GM12892 (cell line): ENCODE results near the gene ZNF180. TPM values are rescaled to one million over a fixed set of nuclear protein-coding genes. Genes with fewer than 3 reads are reported as not detected.
"Not testable (repeated sequence)": the region's sequence is repeated elsewhere in the genome, so short reads cannot be mapped to it uniquely, and the experiment has no call there.

Source experiments
- DNase-seq: peaks from one replicate; pipeline ENCODE4 v3.0.0; 2011; ENCODE audit not compliant: insufficient read length
- FAIRE-seq: peaks from 2 replicates; lab custom pipeline; 2011; peaks lifted over from hg19 to GRCh38; lab: Jason Lieb, UNC
- POLR2A ChIP-seq: IDR thresholded peaks from 2 replicates; pipeline ENCODE4 v1.6.1; 2011; ENCODE audit warnings: low read depth, low read length, control low read depth
- POLR2AphosphoS5 ChIP-seq: IDR thresholded peaks from 2 replicates; pipeline ENCODE4 v1.6.1; 2011; ENCODE audit warnings: low read depth, low read length, control low read depth
- TAF1 ChIP-seq: IDR thresholded peaks from 2 replicates; pipeline ENCODE4 v1.6.1; 2011; ENCODE audit warnings: low read depth, mild to moderate bottlenecking, control low read depth, low read length, borderline replicate concordance
- polyA plus RNA-seq: library from polyadenylated mRNA; unstranded; fragments of >200 nt; gene quantifications from one replicate; pipeline ENCODE4 v1.2.1, GENCODE V29; 2012; ENCODE audit warnings: missing spikeins, inconsistent platforms; ENCODE audit not compliant: missing spikeins

ZNF180 gene
- 5.3 TPM for polyA plus RNA-seq

DNA sequence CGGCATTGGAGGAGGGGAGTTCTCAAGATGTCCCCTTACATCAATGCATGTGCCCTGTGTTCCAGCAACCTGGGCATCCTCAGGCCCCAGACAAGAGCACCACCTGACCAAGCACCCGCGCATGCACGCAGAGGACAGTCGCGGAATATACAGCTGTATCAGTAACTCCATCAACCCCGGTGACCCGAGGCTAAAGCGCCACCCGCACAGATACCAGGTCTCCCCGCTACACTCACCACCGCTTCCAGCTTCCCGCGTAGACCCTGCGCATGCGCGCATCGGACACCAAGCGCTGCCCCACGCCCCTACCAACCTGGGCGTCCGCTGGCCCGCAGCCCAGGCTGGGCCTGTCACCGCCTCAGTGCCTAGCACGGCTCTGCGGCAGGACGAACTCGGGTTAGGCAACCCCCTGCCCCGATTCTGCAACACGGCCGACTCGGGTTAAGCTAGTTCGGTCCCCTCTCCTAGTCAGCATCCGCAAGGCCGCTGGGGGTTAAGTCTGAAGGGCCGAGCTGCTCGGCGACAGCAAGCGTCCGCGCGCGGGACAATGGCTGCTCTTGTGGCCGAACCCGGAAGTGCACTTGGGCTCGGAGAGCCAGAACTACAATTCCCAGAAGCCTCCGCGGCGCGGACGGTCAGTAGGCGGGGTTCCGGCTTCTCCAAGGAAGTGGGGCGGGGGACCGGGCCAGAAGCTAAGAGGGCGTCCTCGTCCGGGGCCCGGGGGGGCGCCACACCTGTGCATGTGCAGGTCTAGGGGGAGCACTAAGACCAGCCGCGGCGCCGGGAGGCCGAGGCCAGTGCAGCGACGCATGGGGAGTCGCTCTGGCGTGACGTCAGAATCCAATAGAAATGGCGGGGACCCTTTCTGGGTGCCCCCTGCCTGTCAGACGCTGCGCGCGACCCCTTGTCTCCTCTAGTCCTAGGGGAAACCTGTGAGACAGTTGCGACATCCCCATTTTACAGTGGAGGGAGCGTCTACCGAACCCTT, at the start of gene ZNF180:
TSS of gene ZNF180 (minus strand) at position 561 of the 988 bp plus-strand sequence. CDS start 3,188 bp downstream, outside the sequence.
- FAIRE-seq (peak; percentile 97), DNase-seq (peak; percentile 94)
- TF ChIP-seq POLR2AphosphoS5, result peak; percentile 83
- peak; percentile 64 for TF ChIP-seq TAF1
- peak; percentile 82 for TF ChIP-seq POLR2A

DNA sequence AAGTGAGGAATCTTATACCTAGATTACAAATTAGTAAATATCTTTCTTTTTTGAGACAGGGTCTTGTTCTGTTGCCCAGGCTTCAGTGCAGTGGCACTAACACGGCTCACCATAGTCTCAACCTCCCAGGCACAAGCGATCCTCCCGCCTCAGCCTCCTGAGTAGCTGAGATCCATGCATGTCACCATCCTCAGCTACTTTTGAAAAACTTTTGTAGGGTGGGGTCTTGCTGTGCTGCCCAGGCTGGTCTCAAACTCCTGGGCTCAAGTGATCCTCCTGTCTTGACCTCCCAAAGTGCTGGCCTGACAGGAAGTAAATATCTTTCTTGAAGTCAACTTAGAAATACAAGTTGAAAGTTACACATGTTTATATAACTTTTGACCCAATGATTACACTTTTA, 49.2 kb upstream of the ZNF180 start:
- FAIRE-seq (no peak), DNase-seq (no peak)
- TF ChIP-seq POLR2A (no peak), TAF1 (no peak), POLR2AphosphoS5 (no peak)

- no peak for TF ChIP-seq POLR2AphosphoS5
- TF ChIP-seq TAF1, result no peak
- no peak for TF ChIP-seq POLR2A
Measured at GRCh38 chr19:44548736-44549135, 48.4 kb upstream of the ZNF180 start.

GRCh38 chr19:44544031-44544430, 43.7 kb upstream of the ZNF180 start:
- TF ChIP-seq POLR2AphosphoS5, result no peak
- no peak for TF ChIP-seq TAF1
- TF ChIP-seq POLR2A, result no peak
- no peak for FAIRE-seq
- no peak for DNase-seq

More at GRCh38 chr19:44548736-44549135, 48.4 kb upstream of the ZNF180 start:
- FAIRE-seq (no peak), DNase-seq (no peak)

DNA sequence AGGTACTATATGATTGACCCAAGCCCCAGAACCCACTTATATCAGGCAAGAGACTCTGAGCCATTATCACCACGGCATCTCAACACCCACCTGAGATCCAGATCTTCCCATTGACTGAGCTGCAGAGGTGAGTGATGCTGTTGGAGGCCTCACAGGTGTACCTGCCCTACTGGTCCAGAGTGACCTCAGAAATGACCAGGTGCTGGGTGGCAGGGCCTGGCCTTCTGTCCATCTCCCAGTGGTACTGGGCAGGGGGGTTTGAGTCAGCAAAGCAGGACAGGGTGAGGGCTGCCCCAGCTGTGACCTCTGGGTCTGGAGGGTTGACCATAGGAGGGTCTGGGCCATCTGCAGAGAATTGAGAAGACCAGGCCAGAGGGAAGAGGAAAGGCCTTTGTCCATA, 42.3 kb upstream of the ZNF180 start:
- TF ChIP-seq POLR2AphosphoS5 (no peak), TAF1 (no peak), POLR2A (no peak)
- DNase-seq, result no peak
- FAIRE-seq, result no peak

DNA sequence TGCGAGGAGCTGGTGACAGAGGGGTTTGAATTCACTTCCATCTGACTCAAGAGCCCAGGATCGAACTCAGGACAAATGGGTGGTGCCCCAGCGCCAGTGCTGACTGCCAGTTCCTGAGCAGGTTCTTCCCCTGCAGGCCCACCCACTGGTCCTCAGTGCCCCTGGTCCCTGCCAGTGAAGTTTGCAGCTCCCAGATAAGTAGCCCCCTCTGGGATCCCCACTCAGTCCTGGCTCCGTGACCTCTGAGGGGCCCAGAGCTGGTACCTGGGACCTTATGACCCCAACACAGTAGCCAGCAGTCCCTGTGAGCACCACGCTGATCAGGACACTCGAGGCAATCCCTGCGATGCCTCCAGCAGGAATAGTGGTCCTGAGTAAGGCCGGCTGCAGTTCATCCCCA, 40.4 kb upstream of the ZNF180 start:
- FAIRE-seq, result no peak
- DNase-seq, result no peak
- TF ChIP-seq POLR2A (no peak), TAF1 (no peak), POLR2AphosphoS5 (no peak)

DNA sequence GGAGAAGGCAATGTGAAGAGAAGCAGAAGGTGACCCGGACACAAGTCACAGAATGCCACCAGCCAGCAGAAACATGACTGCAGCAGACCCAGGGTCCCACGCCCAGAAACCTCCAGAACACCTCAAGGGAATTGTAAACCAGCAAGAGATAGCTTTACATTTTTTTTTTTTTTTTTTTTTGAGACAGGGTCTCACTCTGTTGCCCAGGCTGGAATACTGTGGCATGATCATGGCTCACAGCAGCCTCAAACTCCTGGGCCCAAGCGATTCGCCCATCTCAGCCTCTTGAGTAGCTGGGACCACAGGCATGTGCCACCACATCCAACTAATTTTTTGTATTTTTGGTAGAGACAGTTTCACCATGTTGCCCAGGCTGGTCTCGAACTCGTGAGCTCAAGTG, 39.7 kb upstream of the ZNF180 start:
- TF ChIP-seq POLR2AphosphoS5 (no peak), POLR2A (no peak), TAF1 (no peak)
- no peak for FAIRE-seq
- DNase-seq, result no peak

DNA sequence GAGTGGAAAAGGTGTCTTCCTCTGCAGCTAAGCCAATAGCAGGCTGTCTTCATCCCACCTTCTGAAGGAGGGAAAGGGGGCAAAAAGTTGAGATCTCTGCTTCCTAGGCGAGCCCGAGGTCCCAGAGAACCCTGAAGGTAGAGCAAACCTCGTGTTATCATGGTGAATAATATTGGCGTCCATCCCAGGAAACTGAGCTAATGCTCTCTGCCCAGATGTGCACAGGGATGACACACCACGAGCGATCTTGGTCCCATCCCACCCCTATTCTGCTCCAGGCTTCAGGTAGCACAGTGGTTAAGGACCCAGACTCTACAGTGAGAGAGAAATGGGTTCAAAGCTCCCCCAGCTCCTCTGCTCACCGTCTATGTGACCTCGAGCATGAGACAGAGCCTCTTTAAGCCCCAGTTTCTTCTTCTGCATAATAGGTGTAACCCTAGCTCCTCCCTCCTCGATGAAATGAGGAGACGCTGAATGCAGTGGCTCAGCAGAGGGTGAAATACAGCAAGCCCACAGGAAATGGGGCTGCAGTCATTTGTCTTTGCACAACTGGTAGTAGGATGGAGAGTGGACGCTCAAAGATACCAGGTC, 39.0 kb upstream of the ZNF180 start:
- TF ChIP-seq TAF1, result no peak
- no peak for TF ChIP-seq POLR2A
- no peak for TF ChIP-seq POLR2AphosphoS5
- DNase-seq, result no peak

DNA sequence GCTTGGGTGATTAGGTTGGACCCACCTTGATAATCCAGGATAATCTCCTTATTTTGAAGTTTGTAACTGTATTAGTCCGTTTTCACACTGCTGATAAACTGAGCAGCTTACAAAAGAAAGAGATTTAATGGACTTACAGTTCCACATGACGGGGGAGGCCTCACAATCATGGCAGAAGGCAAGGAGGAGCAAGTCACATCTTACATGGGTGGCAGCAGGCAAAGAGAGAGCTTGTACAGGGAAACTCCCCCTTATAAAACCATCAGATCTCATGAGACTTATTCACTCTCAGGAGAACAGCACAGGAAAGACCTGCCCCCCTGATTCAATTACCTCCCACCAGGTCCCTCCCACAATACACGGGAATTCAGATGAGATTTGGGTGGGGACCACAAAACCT, 35.0 kb upstream of the ZNF180 start:
- not testable (repeated sequence) for FAIRE-seq

More for the DNA sequence above, 39.0 kb upstream of the ZNF180 start:
- no peak for FAIRE-seq

DNA sequence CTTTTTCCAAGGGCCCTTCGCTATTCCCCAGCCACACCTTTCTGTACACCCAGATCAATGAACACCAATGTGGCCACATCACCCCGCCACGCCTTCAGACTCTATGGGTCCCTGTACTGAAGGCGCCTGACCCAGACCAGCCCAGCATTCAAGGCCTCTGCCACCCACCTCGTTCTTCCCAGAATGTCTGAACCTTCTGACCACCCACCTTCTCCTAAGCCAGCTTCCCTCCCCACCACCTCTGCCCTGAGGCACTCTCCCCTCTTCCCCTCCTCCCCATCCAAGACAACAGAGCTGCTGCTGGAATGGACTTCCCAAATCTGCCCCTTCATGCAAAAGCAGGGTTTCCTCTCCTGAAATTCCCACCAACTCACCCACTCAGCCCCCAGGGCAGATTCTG, 32.5 kb upstream of the ZNF180 start:
- DNase-seq (no peak), FAIRE-seq (no peak)
- TF ChIP-seq POLR2AphosphoS5 (no peak), POLR2A (no peak), TAF1 (no peak)

More for the DNA sequence above, 35.0 kb upstream of the ZNF180 start:
- DNase-seq, result not testable (repeated sequence)

DNA sequence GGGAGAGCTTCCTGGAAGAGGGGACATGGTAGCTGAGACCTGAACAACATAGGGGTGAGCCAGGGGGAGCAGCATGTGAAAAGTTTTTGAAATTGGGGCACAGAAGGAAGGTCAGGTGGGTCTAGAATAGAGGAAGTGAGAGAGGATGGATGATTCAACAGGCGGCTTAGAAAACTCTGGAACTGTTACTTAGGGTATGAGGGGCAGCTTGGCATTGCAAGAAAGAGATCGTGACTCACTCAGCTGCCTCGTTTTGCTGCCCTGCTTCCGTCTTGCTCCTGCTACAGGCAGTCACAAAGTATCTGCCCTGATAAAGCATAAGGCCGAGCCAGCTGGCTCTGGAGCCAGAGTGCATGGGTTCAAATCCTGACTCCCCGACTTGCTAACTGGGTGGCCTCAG, 30.5 kb upstream of the ZNF180 start:
- FAIRE-seq (no peak), DNase-seq (no peak)
- TF ChIP-seq TAF1, result no peak
- no peak for TF ChIP-seq POLR2A
- TF ChIP-seq POLR2AphosphoS5, result no peak

DNA sequence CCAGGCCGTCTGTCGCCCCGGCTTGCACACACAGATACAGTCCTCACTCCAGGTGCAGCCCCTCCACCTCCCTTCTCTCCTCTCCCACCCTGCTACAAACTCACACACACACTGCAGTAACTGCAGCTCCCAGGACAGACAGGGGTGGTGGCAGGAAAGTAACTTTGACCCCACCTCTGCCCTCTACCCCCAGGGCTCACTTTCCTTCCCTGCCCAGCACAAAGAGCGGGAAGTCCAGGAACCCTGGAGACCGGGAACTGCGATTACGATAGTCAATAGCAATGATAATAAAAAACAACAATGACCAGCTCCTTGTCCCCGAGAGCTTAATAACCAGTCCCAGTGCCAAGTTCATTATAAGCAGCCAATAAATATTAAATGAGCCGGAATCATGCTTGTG, 29.2 kb upstream of the ZNF180 start, which contains the start of gene CEACAM20:
TSS of gene CEACAM20 (minus strand) at position 140 of the 400 bp plus-strand sequence. CDS start 166 bp downstream, outside the sequence.
- no peak for TF ChIP-seq TAF1
- TF ChIP-seq POLR2AphosphoS5, result no peak
- no peak for TF ChIP-seq POLR2A
- FAIRE-seq (no peak), DNase-seq (no peak)
